SHP77 treated with DMSO at 0.1 percent for 48 hours (cell line): ENCODE data around the gene NAALADL2.

Source experiments
- DNase-seq: peaks from one replicate; lab custom pipeline; 2025; lab: John Stamatoyannopoulos, UW

The NAALADL2 gene

GRCh38 chr3:174859114-174859735 is at the start of gene NAALADL2:
Gene NAALADL2 (plus strand): TSS chr3:174859334.
- DNase-seq = no peak

GRCh38 chr3:174810254-174810653 is 48.9 kb upstream of the NAALADL2 start:
- DNase-seq = no peak

DNA sequence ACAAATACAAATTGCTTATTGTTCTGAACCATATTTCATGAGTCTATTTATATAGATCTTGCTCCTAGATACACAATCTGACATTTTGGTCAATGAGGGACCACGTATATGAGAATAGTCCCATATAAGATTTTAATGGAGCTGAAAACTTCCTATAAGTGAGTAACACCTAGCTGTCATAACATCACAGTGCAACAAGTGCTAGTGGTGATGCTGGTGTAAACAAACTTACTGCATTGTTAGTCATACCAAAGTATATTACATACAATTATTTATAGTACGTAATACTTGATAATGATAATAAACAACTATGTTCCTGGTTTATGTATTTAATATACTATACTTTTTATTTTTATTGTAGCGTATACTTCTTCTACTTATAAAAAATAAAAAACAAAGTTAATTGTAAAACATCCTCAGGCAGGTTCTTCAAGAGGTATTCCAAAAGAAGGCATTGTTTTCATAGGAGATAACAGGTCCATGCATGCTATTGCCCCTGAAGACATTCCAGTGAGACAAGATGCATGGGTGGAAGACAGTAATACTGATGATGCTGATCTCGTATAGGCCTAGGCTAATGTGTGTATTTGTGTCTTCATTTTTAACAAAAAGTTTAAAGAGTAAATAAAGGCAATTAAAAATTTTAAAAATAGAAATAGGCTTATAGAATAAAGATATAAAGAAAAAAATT is 46.8 kb upstream of the NAALADL2 start:
- DNase-seq = no peak

- no peak for DNase-seq
Measured at GRCh38 chr3:174815750-174816149, 43.4 kb upstream of the NAALADL2 start.

DNA sequence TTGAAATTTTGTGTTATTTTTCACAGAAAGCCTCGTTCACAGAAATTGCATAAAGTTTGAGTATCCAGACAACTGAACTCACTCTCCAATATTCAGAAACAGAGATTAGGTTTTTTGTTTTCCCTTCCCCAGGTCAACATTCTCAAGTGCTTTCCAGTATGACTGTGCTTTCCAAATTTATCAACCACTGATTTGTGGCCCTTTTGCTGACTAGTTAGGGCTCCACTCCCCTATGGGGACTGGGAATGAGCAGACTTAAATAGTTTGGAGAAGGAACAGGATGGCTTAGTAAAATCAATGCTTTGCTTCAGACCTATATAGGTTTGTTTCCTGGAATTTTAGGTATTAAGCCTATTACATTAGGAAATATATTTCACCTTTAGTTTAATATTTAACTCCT is 38.2 kb upstream of the NAALADL2 start:
- DNase-seq = no peak

GRCh38 chr3:174821477-174821876 is 37.7 kb upstream of the NAALADL2 start:
- DNase-seq = no peak

- no peak for DNase-seq
Measured at GRCh38 chr3:174822320-174822719, 36.8 kb upstream of the NAALADL2 start.

- DNase-seq = no peak
Measured at GRCh38 chr3:174826069-174826468, 33.1 kb upstream of the NAALADL2 start.

- DNase-seq = no peak
Measured at GRCh38 chr3:174844746-174845145, 14.4 kb upstream of the NAALADL2 start.

- DNase-seq = no peak
Measured at GRCh38 chr3:174846055-174846454, 13.1 kb upstream of the NAALADL2 start.

- DNase-seq = no peak
Measured at GRCh38 chr3:174854987-174855386, 4.1 kb upstream of the NAALADL2 start.

DNA sequence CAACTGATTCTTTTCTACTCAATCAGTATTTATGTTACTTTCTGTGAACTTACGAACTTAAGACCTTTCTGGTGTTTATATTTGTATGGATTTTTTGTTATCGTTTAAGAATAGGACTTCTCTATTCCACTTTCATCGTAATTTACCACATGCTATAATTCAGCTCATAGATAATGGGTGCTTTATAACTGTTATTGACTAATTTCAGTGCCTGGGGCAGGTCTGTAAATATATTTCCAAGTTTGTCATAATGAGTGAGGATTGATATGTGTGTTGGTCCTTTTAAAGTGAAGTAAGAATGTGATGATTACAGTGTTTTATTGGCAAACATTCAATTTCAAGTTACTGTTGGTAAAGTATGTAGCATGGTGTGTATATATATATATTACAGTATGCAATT is 1.8 kb upstream of the NAALADL2 start:
- no peak for DNase-seq

GRCh38 chr3:174858353-174858752 is 781 bp upstream of the NAALADL2 start:
- no peak for DNase-seq

- no peak for DNase-seq
Measured at GRCh38 chr3:174859756-174860155, 622 bp downstream of the NAALADL2 start.

DNA sequence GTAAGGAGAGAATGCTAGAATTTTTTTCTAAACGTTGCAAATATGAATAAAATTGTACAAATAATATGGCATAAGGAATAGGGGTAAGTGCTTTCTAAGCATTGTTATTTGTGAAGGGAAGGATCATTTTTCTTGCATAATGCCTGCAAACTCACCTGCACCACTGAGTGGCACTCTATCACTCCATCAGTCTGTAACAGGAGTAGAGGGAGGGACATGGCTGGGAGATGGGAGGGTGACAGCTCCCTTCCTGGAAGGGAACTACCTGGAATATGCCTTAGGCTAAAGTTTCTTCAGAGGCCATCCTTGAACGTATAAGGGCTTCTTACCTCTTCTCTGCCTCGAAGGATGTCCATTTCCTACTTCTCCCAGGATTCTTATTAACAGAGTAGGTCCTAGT is 3.0 kb downstream of the NAALADL2 start:
- no peak for DNase-seq

DNA sequence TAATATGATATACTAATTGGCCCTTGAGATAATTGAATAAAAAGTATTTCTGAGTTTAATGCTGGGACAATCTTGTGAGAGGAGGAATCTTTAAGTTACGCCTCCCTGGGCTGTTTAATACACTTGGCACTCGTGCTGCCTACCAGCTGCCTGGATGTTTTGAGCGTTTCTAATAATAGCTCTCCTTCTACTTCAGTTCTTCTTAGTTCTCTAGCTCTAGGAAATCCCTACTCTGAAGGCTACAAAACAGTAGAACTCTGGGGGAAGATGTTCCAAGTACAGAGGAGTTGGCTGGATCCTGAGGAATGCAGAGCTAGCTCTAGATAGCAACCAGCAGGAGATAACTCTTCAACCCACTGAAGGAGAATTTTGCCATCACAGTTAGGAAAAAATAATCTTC is 3.5 kb downstream of the NAALADL2 start:
- no peak for DNase-seq

- DNase-seq = no peak
Measured at GRCh38 chr3:174863488-174863887, 4.4 kb downstream of the NAALADL2 start.

GRCh38 chr3:174869448-174869847 is 10.3 kb downstream of the NAALADL2 start:
- no peak for DNase-seq

DNA sequence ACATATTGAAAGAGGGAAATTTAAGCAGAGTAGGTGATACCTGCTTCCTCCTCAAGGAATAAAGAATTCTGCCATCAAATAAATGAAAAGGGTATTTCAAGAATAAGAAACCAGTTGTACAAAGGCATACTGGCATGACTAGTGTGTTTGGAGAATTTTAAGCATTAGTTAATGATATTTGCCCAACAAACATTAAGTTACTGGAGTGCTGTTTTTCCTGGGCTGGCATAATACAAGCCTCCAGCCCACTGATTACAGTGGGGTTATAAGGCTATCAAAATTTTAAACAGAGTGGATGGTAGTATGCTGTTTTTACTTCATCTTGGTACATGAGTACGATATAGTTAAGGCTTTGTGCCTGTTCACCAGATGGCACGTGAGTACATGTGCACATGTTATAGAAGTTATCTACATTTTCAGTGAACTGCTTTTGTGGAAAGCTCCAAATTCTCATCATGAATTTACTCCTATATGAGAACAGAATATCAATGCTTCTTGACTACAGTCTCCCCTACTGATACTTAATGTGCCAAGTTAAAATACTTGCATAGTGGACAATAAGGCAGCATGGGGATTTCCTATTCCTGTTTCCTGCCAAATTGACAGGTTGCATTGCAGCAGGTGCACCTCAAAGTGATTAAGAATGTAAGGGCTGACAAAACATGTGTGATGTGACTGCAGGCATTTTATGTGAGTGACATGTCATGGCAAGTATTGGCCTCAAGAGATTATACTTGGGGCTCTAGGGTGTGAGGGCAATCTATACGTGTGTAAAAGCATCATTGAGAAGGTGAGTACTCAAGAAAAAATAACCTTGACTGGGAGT is 14.9 kb downstream of the NAALADL2 start:
- no peak for DNase-seq

DNA sequence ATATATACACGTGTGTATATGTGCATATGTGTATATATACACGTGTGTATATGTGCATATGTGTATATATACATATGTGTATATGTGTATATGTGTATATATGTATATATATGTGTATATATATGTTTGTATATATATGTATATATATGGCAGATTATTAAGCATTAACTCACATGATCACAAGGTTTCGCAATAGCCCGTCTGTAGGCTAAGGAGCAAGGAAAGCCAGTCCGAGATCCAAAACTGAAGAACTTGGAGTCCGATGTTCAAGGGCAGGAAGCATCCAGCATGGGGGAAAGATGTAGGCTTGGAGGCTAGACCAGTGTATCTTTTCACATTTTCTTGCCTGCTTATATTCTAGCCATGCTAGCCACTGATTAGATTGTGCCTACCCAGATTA is 23.7 kb downstream of the NAALADL2 start:
- DNase-seq = no peak

DNA sequence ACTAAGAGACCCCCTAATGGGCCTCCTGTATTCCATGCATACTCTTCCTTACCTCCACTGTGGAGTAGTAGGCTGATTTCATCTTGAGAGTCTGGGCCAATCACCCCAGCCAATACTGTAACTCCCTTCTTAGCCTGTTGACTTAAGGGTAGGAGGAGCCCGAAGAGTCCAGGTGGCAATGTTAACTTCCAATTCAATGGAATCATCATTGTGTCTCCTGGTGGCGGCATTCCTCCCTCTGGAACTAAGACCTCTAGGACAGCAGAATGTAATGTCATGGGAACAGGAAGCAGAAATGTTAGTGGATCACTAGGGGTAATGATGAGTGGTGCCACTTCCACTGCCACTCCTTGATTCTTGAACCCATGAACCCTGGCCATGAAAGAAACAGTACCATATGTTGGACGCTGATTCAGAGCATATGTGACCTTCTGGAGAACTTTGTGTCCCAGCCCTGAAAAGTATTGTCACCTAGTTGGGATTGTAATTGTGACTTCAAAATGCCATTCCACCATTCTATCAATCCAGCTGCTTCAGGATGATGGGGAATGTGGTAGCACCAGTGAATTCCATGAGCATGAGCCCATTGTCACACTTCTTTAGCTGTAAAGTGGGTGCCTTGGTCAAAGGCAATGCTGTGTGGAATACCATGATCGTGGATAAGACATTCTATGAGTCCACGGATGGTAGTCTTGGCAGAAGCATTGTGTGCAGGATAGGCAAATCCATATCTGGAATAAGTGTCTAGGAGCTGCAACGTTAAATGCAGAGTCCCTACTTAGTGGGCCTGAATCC is 24.9 kb downstream of the NAALADL2 start:
- no peak for DNase-seq
